ENCODE measurements around the gene AGO3. TPM values are rescaled to one million over a fixed set of nuclear protein-coding genes. Genes with fewer than 3 reads are reported as not detected.

Gene AGO3
- total and polyA plus RNA-seq, 2 of the 13 experiments (the other 11 are each of a cell fraction or from before 2014, with no cell fraction given): 21.2 to 27.1 TPM

- TF ChIP-seq ZNF407 (CRISPR knock-in tag; IDR thresholded peaks at IDR 0.05; ENCODE audit: not compliant biosample characterization) (peak; percentile 81), TARDBP (CRISPR knock-in tag; IDR thresholded peaks at IDR 0.05) (peak; percentile 94), ZNF549 (CRISPR knock-in tag; IDR thresholded peaks at IDR 0.05) (0 out of 2 replicates have a peak, but pooled peaks have one; percentile 34), HNF1A (IDR thresholded peaks at IDR 0.05; ENCODE audit: low read depth) (no peak), HNF1A (CRISPR knock-in tag; IDR thresholded peaks at IDR 0.05; ENCODE audit: borderline replicate concordance) (peak; percentile 40; the same call in 1 of the 2 replicates), ZSCAN29 (CRISPR knock-in tag; conservative IDR thresholded peaks at IDR 0.05) (no peak; the same call in 1 of the 2 replicates), TSC22D2 (CRISPR knock-in tag; IDR thresholded peaks at IDR 0.05; ENCODE audit: borderline replicate concordance) (peak; percentile 77; the same call in 1 of the 2 replicates), DDIT3 (CRISPR knock-in tag; IDR thresholded peaks at IDR 0.05) (peak; percentile 55; the same call in 1 of the 2 replicates), ZC3H4 (CRISPR knock-in tag; IDR thresholded peaks at IDR 0.05; ENCODE audit: borderline replicate concordance) (no peak), LRRFIP1 (CRISPR knock-in tag; conservative IDR thresholded peaks at IDR 0.05) (no peak)
Observed at GRCh38 chr1:36088577-36089392, 157.9 kb downstream of the AGO3 start, which contains the start of gene ADPRS (continued).
